Measurements from ENCODE around the gene ELMO1. TPM values are rescaled to one million over a fixed set of nuclear protein-coding genes. Genes with fewer than 3 reads are reported as not detected.

The ELMO1 gene
- total and polyA plus RNA-seq, 4 donors = 10.1 to 183 (median 34.4) TPM

- H3K4me1 ChIP-seq (ENCODE audit: control insufficient read depth in 5 of 5, insufficient read depth in 5 of 5, low read length in 5 of 5) = peaks cover 0 to 20% (median 2%) of the 10 kb centered on the region in 5 donors
- no peaks in the 10 kb centered on the region for H3K9me3 ChIP-seq (ENCODE audit: control insufficient read depth in 4 of 4, insufficient read depth in 3 of 4, low read length in 3 of 4)
- no peak for TF ChIP-seq CTCF (IDR thresholded peaks at IDR 0.05; ENCODE audit: control extremely low read depth, extremely low read depth)
- 93 to 94% methylated on average over 1 of the region's 1 CpG for WGBS, 2 donors
- no peak overlapping the region for H3K27ac ChIP-seq (ENCODE audit: low read depth in 1 of 2, low read length in 1 of 2)
- no peak overlapping the region for H3K4me3 ChIP-seq
- H3K36me3 ChIP-seq (ENCODE audit: control insufficient read depth in 4 of 4, insufficient read depth in 4 of 4, low read length in 4 of 4) = no peaks in the 10 kb centered on the region
- no peak overlapping the region for H3K9ac ChIP-seq (ENCODE audit: insufficient read depth in 1 of 2, low read length in 2 of 2)
- DNase-seq (no peak), ATAC-seq (ENCODE audit: insufficient read depth, low FRiP score) (no peak)
- no peaks in the 10 kb centered on the region for H3K27me3 ChIP-seq (ENCODE audit: control insufficient read depth in 3 of 3, insufficient read depth in 3 of 3, low read length in 2 of 3)
Measured at GRCh38 chr7:37395618-37396259, 52.9 kb downstream of the ELMO1 start.

- no peaks in the 10 kb centered on the region for H3K27me3 ChIP-seq (ENCODE audit: control insufficient read depth in 3 of 3, insufficient read depth in 3 of 3, low read length in 2 of 3)
- no peak overlapping the region for H3K4me3 ChIP-seq
- H3K36me3 ChIP-seq (ENCODE audit: control insufficient read depth in 4 of 4, insufficient read depth in 4 of 4, low read length in 4 of 4) = no peaks in the 10 kb centered on the region
- peaks cover 0 to 21% (median 5%) of the 10 kb centered on the region in 5 donors for H3K4me1 ChIP-seq (ENCODE audit: control insufficient read depth in 5 of 5, insufficient read depth in 5 of 5, low read length in 5 of 5)
- H3K9me3 ChIP-seq (ENCODE audit: control insufficient read depth in 4 of 4, insufficient read depth in 3 of 4, low read length in 3 of 4) = no peaks in the 10 kb centered on the region
- no peak overlapping the region for H3K27ac ChIP-seq (ENCODE audit: low read depth in 1 of 2, low read length in 1 of 2)
- TF ChIP-seq CTCF (IDR thresholded peaks at IDR 0.05; ENCODE audit: control extremely low read depth, extremely low read depth) = no peak
- no peak overlapping the region for H3K9ac ChIP-seq (ENCODE audit: insufficient read depth in 1 of 2, low read length in 2 of 2)
- ATAC-seq (ENCODE audit: insufficient read depth, low FRiP score) = no peak
- WGBS, 2 donors = 73 to 81% methylated on average over 2 of the region's 2 CpGs
- no peak for DNase-seq
Measured at GRCh38 chr7:37394158-37394557, 54.5 kb downstream of the ELMO1 start.

DNA sequence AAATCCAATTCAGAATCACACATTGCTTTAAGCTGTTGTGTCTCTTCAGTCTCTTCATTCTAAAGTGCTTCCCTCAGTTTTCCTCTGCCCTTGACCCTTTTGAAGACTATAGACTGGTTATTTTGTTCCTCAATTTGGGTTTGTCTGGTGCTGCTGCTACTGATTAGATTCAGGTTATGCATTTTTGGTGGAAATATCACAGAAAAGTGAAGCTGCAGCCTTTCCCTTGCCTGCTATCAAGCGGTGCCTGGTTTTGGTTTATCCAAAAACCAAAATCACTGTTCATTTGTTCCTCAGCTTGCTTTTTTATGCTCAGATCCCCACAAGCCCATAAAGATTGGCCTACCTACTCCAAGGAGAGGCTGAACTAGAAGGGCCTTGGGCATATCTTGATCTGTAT, 55.2 kb downstream of the ELMO1 start:
- no peaks in the 10 kb centered on the region for H3K27me3 ChIP-seq (ENCODE audit: control insufficient read depth in 3 of 3, insufficient read depth in 3 of 3, low read length in 2 of 3)
- no peak overlapping the region for H3K9ac ChIP-seq (ENCODE audit: insufficient read depth in 1 of 2, low read length in 2 of 2)
- ATAC-seq (ENCODE audit: insufficient read depth, low FRiP score) (no peak), DNase-seq (no peak)
- no peaks in the 10 kb centered on the region for H3K9me3 ChIP-seq (ENCODE audit: control insufficient read depth in 4 of 4, insufficient read depth in 3 of 4, low read length in 3 of 4)
- H3K4me1 ChIP-seq (ENCODE audit: control insufficient read depth in 5 of 5, insufficient read depth in 5 of 5, low read length in 5 of 5) = peaks cover 0 to 16% (median 5%) of the 10 kb centered on the region in 5 donors
- WGBS, 2 donors = 90 to 100% methylated on average over 1 of the region's 1 CpG
- TF ChIP-seq CTCF (IDR thresholded peaks at IDR 0.05; ENCODE audit: control extremely low read depth, extremely low read depth) = no peak
- H3K27ac ChIP-seq (ENCODE audit: low read depth in 1 of 2, low read length in 1 of 2) = no peak overlapping the region
- H3K36me3 ChIP-seq (ENCODE audit: control insufficient read depth in 4 of 4, insufficient read depth in 4 of 4, low read length in 4 of 4) = no peaks in the 10 kb centered on the region
- H3K4me3 ChIP-seq = no peak overlapping the region

DNA sequence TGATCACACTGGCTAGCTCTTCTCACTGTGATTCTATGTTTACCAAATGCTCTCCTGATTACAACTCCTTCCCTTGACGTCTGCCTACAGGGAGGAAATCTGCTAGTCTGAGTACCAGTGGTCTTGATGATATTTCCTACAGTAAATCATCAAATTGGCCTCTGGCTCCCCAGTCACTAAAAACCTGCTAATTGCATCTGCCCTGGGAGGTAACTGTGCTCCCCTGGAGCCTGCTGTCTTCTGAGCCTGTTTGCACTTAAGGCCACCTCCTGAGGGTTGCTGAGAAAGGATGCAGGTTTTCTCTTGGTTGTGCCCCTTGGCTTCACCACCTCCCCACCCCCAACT, 56.0 kb downstream of the ELMO1 start:
- H3K4me1 ChIP-seq (ENCODE audit: control insufficient read depth in 5 of 5, insufficient read depth in 5 of 5, low read length in 5 of 5) = peaks cover 0 to 16% (median 5%) of the 10 kb centered on the region in 5 donors
- TF ChIP-seq CTCF (IDR thresholded peaks at IDR 0.05; ENCODE audit: control extremely low read depth, extremely low read depth) = no peak

More for the DNA sequence above, 56.0 kb downstream of the ELMO1 start:
- no peaks in the 10 kb centered on the region for H3K9me3 ChIP-seq (ENCODE audit: control insufficient read depth in 4 of 4, insufficient read depth in 3 of 4, low read length in 3 of 4)
- WGBS, 2 donors = 32% methylated on average over 1 of the region's 1 CpG
- no peak for DNase-seq
- no peak for ATAC-seq (ENCODE audit: insufficient read depth, low FRiP score)
- H3K4me3 ChIP-seq = no peak overlapping the region
- peak overlapping the region in 1 of 2 donors; percentile 69 for H3K27ac ChIP-seq (ENCODE audit: low read depth in 1 of 2, low read length in 1 of 2)
- H3K36me3 ChIP-seq (ENCODE audit: control insufficient read depth in 4 of 4, insufficient read depth in 4 of 4, low read length in 4 of 4) = no peaks in the 10 kb centered on the region
- H3K9ac ChIP-seq (ENCODE audit: insufficient read depth in 1 of 2, low read length in 2 of 2) = no peak overlapping the region
- H3K27me3 ChIP-seq (ENCODE audit: control insufficient read depth in 3 of 3, insufficient read depth in 3 of 3, low read length in 2 of 3) = no peaks in the 10 kb centered on the region

Data from lung (tissue), 12 donors.